ENCODE results near the gene ATP1A4. TPM values are rescaled to one million over a fixed set of nuclear protein-coding genes. Genes with fewer than 3 reads are reported as not detected.

Gene ATP1A4
- total and polyA plus RNA-seq, 2 of the 13 experiments (the other 11 are each of a cell fraction or from before 2014, with no cell fraction given) = not detected

DNA sequence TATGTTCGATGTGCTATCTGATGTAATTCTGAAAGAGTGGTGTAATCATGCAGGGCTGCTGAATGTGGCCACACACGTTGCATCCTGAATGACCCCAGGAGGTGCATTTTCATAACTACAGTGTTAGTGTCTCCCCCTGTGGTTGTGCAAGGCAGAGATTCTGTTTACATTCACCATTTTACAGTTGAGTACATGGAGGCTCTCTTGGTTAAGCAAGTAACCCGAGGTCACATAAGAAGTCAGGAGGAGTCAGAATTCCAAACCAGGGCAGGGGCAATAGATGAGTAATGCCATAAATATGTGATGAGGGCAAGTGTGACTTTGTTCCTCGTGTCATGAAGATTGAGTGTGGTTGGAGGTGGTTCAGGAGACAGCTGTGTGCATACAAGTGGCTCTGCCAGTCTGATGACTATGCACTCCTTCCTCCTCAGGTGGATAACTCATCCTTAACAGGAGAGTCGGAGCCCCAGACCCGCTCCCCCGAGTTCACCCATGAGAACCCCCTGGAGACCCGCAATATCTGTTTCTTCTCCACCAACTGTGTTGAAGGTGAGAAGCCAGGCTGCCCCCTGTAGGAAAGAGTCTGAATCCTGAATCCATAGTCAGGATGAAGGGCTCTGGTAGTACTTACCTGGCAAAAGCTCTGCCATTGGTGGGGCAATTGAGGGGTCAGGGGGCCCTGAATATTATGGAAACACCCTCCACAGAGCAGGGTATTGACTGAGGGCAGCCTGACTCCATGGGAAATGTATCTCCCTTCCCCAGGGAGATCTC, 26.5 kb upstream of the ATP1A4 start (continued):
- TF ChIP-seq, protein P1, sequence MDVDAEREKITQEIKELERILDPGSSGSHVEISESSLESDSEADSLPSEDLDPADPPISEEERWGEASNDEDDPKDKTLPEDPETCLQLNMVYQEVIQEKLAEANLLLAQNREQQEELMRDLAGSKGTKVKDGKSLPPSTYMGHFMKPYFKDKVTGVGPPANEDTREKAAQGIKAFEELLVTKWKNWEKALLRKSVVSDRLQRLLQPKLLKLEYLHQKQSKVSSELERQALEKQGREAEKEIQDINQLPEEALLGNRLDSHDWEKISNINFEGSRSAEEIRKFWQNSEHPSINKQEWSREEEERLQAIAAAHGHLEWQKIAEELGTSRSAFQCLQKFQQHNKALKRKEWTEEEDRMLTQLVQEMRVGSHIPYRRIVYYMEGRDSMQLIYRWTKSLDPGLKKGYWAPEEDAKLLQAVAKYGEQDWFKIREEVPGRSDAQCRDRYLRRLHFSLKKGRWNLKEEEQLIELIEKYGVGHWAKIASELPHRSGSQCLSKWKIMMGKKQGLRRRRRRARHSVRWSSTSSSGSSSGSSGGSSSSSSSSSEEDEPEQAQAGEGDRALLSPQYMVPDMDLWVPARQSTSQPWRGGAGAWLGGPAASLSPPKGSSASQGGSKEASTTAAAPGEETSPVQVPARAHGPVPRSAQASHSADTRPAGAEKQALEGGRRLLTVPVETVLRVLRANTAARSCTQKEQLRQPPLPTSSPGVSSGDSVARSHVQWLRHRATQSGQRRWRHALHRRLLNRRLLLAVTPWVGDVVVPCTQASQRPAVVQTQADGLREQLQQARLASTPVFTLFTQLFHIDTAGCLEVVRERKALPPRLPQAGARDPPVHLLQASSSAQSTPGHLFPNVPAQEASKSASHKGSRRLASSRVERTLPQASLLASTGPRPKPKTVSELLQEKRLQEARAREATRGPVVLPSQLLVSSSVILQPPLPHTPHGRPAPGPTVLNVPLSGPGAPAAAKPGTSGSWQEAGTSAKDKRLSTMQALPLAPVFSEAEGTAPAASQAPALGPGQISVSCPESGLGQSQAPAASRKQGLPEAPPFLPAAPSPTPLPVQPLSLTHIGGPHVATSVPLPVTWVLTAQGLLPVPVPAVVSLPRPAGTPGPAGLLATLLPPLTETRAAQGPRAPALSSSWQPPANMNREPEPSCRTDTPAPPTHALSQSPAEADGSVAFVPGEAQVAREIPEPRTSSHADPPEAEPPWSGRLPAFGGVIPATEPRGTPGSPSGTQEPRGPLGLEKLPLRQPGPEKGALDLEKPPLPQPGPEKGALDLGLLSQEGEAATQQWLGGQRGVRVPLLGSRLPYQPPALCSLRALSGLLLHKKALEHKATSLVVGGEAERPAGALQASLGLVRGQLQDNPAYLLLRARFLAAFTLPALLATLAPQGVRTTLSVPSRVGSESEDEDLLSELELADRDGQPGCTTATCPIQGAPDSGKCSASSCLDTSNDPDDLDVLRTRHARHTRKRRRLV (CRISPR knock-in tag; IDR thresholded peaks at IDR 0.05) = no peak
- TF ChIP-seq ZNF720 (CRISPR knock-in tag; IDR thresholded peaks at IDR 0.05) (no peak), EHMT2 (IDR thresholded peaks at IDR 0.05; ENCODE audit: borderline replicate concordance, low read depth, low read length) (peak; percentile 51; the same call in 1 of the 2 replicates), ELF4 (CRISPR knock-in tag; IDR thresholded peaks at IDR 0.05; ENCODE audit: borderline replicate concordance) (no peak), MAFG (CRISPR knock-in tag; IDR thresholded peaks at IDR 0.05) (no peak), SMAD3 (CRISPR knock-in tag; IDR thresholded peaks at IDR 0.05) (no peak), ZSCAN30 (CRISPR knock-in tag; IDR thresholded peaks at IDR 0.05) (no peak), ARNT2 (CRISPR knock-in tag; IDR thresholded peaks at IDR 0.05; ENCODE audit: low read depth) (no peak), BRD4 (CRISPR knock-in tag; IDR thresholded peaks at IDR 0.05) (no peak), KAT8 (CRISPR knock-in tag; IDR thresholded peaks at IDR 0.05) (no peak), SRSF4 (IDR thresholded peaks at IDR 0.05; ENCODE audit: low read depth, low read length, poor library complexity, severe bottlenecking) (no peak), ZNF780A (CRISPR knock-in tag; IDR thresholded peaks at IDR 0.05) (no peak)
- TF ChIP-seq, protein P2, sequence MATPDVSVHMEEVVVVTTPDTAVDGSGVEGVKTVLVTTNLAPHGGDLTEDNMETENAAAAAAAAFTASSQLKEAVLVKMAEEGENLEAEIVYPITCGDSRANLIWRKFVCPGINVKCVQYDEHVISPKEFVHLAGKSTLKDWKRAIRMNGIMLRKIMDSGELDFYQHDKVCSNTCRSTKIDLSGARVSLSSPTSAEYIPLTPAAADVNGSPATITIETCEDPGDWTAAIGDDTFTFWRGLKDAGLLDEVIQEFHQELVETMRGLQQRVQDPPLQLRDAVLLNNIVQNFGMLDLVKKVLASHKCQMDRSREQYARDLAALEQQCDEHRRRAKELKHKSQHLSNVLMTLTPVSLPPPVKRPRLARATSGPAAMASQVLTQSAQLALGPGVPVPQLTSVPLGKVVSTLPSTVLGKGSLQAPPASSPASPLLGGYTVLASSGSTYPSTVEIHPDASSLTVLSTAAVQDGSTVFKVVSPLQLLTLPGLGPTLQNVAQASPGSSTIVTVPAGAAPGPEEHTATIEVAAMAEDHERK (CRISPR knock-in tag; IDR thresholded peaks at IDR 0.05; ENCODE audit: low read depth) = no peak
- TF ChIP-seq, protein P3, sequence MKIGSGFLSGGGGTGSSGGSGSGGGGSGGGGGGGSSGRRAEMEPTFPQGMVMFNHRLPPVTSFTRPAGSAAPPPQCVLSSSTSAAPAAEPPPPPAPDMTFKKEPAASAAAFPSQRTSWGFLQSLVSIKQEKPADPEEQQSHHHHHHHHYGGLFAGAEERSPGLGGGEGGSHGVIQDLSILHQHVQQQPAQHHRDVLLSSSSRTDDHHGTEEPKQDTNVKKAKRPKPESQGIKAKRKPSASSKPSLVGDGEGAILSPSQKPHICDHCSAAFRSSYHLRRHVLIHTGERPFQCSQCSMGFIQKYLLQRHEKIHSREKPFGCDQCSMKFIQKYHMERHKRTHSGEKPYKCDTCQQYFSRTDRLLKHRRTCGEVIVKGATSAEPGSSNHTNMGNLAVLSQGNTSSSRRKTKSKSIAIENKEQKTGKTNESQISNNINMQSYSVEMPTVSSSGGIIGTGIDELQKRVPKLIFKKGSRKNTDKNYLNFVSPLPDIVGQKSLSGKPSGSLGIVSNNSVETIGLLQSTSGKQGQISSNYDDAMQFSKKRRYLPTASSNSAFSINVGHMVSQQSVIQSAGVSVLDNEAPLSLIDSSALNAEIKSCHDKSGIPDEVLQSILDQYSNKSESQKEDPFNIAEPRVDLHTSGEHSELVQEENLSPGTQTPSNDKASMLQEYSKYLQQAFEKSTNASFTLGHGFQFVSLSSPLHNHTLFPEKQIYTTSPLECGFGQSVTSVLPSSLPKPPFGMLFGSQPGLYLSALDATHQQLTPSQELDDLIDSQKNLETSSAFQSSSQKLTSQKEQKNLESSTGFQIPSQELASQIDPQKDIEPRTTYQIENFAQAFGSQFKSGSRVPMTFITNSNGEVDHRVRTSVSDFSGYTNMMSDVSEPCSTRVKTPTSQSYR (CRISPR knock-in tag; IDR thresholded peaks at IDR 0.05; ENCODE audit: borderline replicate concordance) = no peak
- TF ChIP-seq, protein P4, sequence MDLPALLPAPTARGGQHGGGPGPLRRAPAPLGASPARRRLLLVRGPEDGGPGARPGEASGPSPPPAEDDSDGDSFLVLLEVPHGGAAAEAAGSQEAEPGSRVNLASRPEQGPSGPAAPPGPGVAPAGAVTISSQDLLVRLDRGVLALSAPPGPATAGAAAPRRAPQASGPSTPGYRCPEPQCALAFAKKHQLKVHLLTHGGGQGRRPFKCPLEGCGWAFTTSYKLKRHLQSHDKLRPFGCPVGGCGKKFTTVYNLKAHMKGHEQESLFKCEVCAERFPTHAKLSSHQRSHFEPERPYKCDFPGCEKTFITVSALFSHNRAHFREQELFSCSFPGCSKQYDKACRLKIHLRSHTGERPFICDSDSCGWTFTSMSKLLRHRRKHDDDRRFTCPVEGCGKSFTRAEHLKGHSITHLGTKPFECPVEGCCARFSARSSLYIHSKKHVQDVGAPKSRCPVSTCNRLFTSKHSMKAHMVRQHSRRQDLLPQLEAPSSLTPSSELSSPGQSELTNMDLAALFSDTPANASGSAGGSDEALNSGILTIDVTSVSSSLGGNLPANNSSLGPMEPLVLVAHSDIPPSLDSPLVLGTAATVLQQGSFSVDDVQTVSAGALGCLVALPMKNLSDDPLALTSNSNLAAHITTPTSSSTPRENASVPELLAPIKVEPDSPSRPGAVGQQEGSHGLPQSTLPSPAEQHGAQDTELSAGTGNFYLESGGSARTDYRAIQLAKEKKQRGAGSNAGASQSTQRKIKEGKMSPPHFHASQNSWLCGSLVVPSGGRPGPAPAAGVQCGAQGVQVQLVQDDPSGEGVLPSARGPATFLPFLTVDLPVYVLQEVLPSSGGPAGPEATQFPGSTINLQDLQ (CRISPR knock-in tag; IDR thresholded peaks at IDR 0.05) = no peak

Data from HepG2 (cell line).